H1 (cell line): ENCODE data around the gene ZBTB11.

Experiments
- ATF2 ChIP-seq: IDR thresholded peaks from 2 replicates; pipeline ENCODE4 v1.6.1; 2012; ENCODE audit warnings: low read length, inconsistent platforms
- CTCF ChIP-seq, 3 experiments: IDR thresholded peaks; 1 replicate in 2 of 3; 2 replicates in 1 of 3; pipeline versions ENCODE4 v1.5.1 to v1.6.1; 2011; ENCODE audit warnings: low read length in 3 of 3, mild to moderate bottlenecking in 3 of 3, inconsistent platforms in 2 of 3, low read depth in 1 of 3, moderate library complexity in 1 of 3; ENCODE audit not compliant: insufficient read depth in 1 of 3; ENCODE audit errors: control extremely low read depth in 1 of 3
- HDAC6 ChIP-seq: IDR thresholded peaks from one replicate; pipeline ENCODE4 v1.7.1; 2012; ENCODE audit warnings: low read depth, mild to moderate bottlenecking, inconsistent platforms, low read length, moderate library complexity
- POLR2A ChIP-seq, 2 experiments: IDR thresholded peaks; 1 replicate in 1 of 2; 2 replicates in 1 of 2; pipeline ENCODE4 v1.6.1; 2011; ENCODE audit warnings: low read depth in 2 of 2, low read length in 2 of 2, mild to moderate bottlenecking in 2 of 2; ENCODE audit errors: control extremely low read depth in 1 of 2
- TAF1 ChIP-seq: IDR thresholded peaks from 2 replicates; pipeline ENCODE4 v1.6.1; 2011; ENCODE audit warnings: mild to moderate bottlenecking, low read depth, low read length
- TAF7 ChIP-seq: optimal IDR thresholded peaks from 2 replicates; pipeline ENCODE3; 2011; ENCODE audit warnings: low read depth, mild to moderate bottlenecking, inconsistent platforms, low read length, moderate library complexity, borderline replicate concordance
- USF2 ChIP-seq: IDR thresholded peaks from 2 replicates; pipeline ENCODE4 v1.6.1; 2011; ENCODE audit warnings: low read length, improper control_type of control experiment

GRCh38 chr3:101720851-101721840, 44.2 kb upstream of the ZBTB11 start:
- TF ChIP-seq HDAC6 = no peak
- TF ChIP-seq CTCF (IDR thresholded peaks at IDR 0.05; ENCODE audit: control extremely low read depth in 1 of 3, insufficient read depth in 1 of 3, low read depth in 1 of 3, low read length in 3 of 3) = no peak
- no peak for TF ChIP-seq TAF1
- no peak for TF ChIP-seq ATF2
- no peak for TF ChIP-seq TAF7
- no peak for TF ChIP-seq USF2
- TF ChIP-seq POLR2A (IDR thresholded peaks at IDR 0.05; ENCODE audit: control extremely low read depth in 1 of 2, low read depth in 2 of 2, low read length in 2 of 2) = no peak
